Peyer's patch (tissue), 4 donors: ENCODE results near the gene TMEM45A. TPM values are rescaled to one million over a fixed set of nuclear protein-coding genes. Genes with fewer than 3 reads are reported as not detected.

ENCODE experiments used
- DNase-seq, 3 donors: peaks; one replicate each; pipeline ENCODE4 v3.0.0-alpha.2; 2017 to 2019
- H3K27ac ChIP-seq, 4 donors: fragments of 200-600 bp; sonication (generic); one replicate each; pipeline ENCODE4 v1.5.1; 2016 to 2019
- H3K27me3 ChIP-seq, 2 donors: fragments of 200-600 bp; sonication (generic); one replicate each; pipeline ENCODE4 v1.5.1; 2019
- H3K36me3 ChIP-seq, 3 donors: fragments of 200-600 bp; sonication (generic); one replicate each; pipeline ENCODE4 v1.5.1; 2016 to 2019
- H3K4me1 ChIP-seq, 4 donors: fragments of 200-600 bp; sonication (generic); one replicate each; pipeline ENCODE4 v1.5.1; 2016 to 2019
- H3K4me3 ChIP-seq, 4 donors: fragments of 200-600 bp; sonication (generic); 1 replicate in 3 of 4; 2 replicates in 1 of 4; pipeline ENCODE4 v1.5.1; 2016 to 2019; ENCODE audit warnings: mild to moderate bottlenecking in 1 of 4
- H3K9me3 ChIP-seq, 4 donors: fragments of 200-600 bp; sonication (generic); one replicate each; pipeline ENCODE4 v1.5.1; 2016 to 2019; ENCODE audit warnings: mild to moderate bottlenecking in 1 of 4
- POLR2A ChIP-seq, 2 donors: fragments of 450-650 bp; IDR thresholded peaks; one replicate each; pipeline ENCODE4 v1.5.1; 2017; ENCODE audit warnings: antibody characterized with exemption in 2 of 2, mild to moderate bottlenecking in 2 of 2, moderate library complexity in 2 of 2
- total RNA-seq, 4 donors: library from RNA; depleted of rRNA; stranded (reverse); fragments of >200 nt; gene quantifications; one replicate each; pipeline ENCODE4 v1.1.0, GENCODE V29; 2016
- TF ChIP-seq, protein P1 (sequence below), 6 experiments: fragments of 450-650 bp in 4 of 6; fragments of 200-600 bp in 2 of 6; sonication (generic) in 1 of 6; IDR thresholded peaks; one replicate each; pipeline ENCODE4 v1.5.1; 2017 to 2019; ENCODE audit warnings: antibody characterized with exemption in 6 of 6, mild to moderate bottlenecking in 3 of 6, moderate library complexity in 1 of 6

The TMEM45A gene
- total RNA-seq, 4 donors from 2014 or later = 0.66 to 5.3 (median 4.7) TPM; not detected in 1

DNA sequence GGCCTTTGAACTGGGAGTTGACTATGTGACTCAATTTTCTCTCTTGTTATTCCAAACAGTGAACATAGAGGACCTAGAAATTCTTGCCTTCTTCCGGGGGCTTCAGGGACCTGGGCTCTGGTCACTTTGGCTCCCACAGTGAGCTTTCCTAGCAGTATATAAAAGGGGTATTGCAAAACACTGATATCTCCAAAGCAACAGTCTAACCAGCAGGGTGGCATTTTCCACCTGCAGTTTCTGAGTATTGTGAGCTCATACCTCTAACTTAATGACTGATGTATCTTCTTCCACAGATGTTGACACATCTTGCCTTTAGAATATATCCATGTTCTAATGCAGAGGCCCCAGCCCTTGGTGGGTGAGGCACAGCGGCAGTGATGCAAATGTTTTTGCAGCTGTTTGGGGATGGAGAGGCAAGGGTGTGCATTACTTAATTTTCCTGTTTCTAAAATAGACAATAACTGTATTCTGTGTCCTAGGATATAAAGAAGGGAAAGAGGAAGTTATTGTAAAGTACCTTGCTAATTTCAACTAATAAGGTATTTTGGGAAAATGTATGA, 71.3 kb downstream of the TMEM45A start:
- Histone ChIP-seq H3K9me3 (no peaks in the 10 kb centered on the region), H3K27ac (no peak overlapping the region), H3K27me3 (no peaks in the 10 kb centered on the region), H3K4me3 (no peak overlapping the region), H3K4me1 (no peaks in the 10 kb centered on the region), H3K36me3 (no peaks in the 10 kb centered on the region)
- DNase-seq = no peak
- TF ChIP-seq, protein P1, sequence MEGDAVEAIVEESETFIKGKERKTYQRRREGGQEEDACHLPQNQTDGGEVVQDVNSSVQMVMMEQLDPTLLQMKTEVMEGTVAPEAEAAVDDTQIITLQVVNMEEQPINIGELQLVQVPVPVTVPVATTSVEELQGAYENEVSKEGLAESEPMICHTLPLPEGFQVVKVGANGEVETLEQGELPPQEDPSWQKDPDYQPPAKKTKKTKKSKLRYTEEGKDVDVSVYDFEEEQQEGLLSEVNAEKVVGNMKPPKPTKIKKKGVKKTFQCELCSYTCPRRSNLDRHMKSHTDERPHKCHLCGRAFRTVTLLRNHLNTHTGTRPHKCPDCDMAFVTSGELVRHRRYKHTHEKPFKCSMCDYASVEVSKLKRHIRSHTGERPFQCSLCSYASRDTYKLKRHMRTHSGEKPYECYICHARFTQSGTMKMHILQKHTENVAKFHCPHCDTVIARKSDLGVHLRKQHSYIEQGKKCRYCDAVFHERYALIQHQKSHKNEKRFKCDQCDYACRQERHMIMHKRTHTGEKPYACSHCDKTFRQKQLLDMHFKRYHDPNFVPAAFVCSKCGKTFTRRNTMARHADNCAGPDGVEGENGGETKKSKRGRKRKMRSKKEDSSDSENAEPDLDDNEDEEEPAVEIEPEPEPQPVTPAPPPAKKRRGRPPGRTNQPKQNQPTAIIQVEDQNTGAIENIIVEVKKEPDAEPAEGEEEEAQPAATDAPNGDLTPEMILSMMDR (IDR thresholded peaks at IDR 0.05) = no peak
- no peak for TF ChIP-seq POLR2A (IDR thresholded peaks at IDR 0.05)

DNA sequence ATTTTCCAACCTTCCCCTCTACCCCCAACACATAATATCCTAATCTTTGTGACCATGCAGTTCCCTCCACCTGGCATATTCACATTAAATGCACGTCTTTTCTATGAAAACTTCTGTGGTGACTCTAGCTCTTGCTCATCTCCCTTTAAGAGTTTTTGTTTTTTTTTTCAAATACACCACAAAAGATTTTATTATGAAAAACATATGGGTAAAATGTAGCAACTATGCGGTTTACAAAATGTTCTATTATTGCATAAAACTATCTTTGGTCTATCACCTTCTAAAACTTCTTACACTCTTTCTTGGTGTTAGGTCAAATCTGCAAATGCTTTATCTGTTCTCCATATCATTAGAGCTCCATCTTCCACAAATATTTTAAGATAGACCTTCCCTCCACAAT, 78.4 kb downstream of the TMEM45A start:
- Histone ChIP-seq H3K27ac (no peak overlapping the region), H3K27me3 (no peaks in the 10 kb centered on the region), H3K4me3 (no peak overlapping the region), H3K9me3 (no peaks in the 10 kb centered on the region), H3K4me1 (no peaks in the 10 kb centered on the region), H3K36me3 (no peaks in the 10 kb centered on the region)
- TF ChIP-seq, protein P1 (IDR thresholded peaks at IDR 0.05) = no peak
- no peak for TF ChIP-seq POLR2A (IDR thresholded peaks at IDR 0.05)
- DNase-seq = no peak

DNA sequence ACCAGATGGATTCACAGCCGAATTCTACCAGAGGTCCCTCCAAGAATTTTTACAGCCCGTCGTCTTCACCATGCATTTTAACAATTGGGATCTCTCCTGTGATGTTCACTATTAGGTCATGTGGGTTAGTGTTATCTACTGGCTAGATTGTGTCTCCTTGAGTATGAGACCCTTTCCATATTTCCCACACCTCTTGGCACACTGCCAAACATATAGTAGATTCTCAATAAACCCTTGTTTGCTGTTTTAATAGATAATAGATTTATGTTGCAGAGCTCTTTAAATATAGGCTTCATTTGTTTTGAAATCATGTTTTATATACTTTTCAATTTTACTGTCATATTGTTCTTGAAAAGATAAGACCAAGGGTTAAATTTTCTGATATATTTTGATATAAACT, 82.1 kb downstream of the TMEM45A start:
- Histone ChIP-seq H3K27me3 (no peaks in the 10 kb centered on the region), H3K36me3 (no peaks in the 10 kb centered on the region)

DNA sequence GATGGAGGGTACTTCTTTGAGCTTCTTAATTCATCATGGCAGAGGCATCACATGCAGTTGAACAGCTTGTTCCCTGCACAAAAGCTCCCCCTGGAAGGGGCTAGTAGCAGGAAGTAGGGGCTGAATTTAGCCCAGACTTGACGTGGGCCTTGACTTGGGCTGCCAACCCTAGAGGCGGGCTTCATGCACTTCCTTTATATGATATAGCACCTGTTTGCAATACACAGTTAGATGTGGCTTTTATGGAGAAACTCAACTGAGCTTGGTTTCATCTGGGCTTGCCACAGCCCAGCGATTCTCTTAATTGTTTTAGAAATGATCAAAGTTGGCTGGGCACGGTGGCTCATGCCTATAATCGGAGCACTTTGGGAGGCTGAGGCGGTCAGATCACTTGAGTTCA, 83.3 kb downstream of the TMEM45A start:
- Histone ChIP-seq H3K36me3 (no peaks in the 10 kb centered on the region), H3K4me1 (no peaks in the 10 kb centered on the region), H3K27me3 (no peaks in the 10 kb centered on the region), H3K27ac (no peak overlapping the region), H3K4me3 (no peak overlapping the region), H3K9me3 (no peaks in the 10 kb centered on the region)
- TF ChIP-seq, protein P1 (IDR thresholded peaks at IDR 0.05) = no peak
- no peak for TF ChIP-seq POLR2A (IDR thresholded peaks at IDR 0.05)
- DNase-seq = no peak

More for the DNA sequence above, 82.1 kb downstream of the TMEM45A start:
- H3K27ac ChIP-seq = no peak overlapping the region
- no peaks in the 10 kb centered on the region for H3K4me1 ChIP-seq
- no peak for DNase-seq
- no peak overlapping the region for H3K4me3 ChIP-seq
- H3K9me3 ChIP-seq = no peaks in the 10 kb centered on the region
- TF ChIP-seq, protein P1 (IDR thresholded peaks at IDR 0.05) = no peak
- no peak for TF ChIP-seq POLR2A (IDR thresholded peaks at IDR 0.05)

DNA sequence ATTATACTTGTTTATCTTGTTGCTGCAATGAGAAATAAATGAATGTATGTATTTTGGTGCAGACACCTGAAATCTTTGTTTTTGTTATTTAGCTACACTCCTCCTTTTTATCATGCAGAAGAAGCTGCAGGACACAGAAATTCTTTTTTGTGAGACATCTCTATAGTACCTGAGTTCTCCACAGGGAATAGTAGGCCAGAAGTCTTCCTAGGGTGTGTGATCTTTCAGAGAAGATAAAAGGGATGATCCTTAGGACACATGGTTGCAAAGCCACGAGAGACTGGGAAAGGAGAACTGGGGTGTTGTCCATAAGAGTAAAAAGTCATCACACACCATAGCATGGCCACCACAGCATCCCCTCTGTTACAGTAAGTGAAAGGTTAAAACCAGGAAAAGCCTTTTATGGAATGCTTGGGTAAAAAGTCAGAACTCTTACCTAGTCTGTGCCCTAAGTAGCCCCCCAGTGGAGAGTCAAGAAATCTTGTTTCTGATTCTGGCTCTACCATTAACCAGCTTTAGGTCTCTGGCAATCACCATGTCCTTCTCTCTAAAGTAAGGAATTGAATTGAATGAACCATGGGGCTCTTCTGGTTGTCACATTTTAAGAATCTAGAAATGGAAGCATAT, 85.1 kb downstream of the TMEM45A start:
- no peak for TF ChIP-seq POLR2A (IDR thresholded peaks at IDR 0.05)
- TF ChIP-seq, protein P1 (IDR thresholded peaks at IDR 0.05) = no peak
- H3K27ac ChIP-seq = no peak overlapping the region
- no peaks in the 10 kb centered on the region for H3K4me1 ChIP-seq
- no peaks in the 10 kb centered on the region for H3K9me3 ChIP-seq
- H3K36me3 ChIP-seq = no peaks in the 10 kb centered on the region
- H3K4me3 ChIP-seq = no peak overlapping the region
- DNase-seq = no peak
- H3K27me3 ChIP-seq = no peaks in the 10 kb centered on the region
